ENCODE results near the gene APOL6. TPM values are rescaled to one million over a fixed set of nuclear protein-coding genes. Genes with fewer than 3 reads are reported as not detected.

The APOL6 gene
- total and polyA plus RNA-seq, 11 donors = 2.3 to 55.8 (median 6.7) TPM

- H3K9me3 ChIP-seq = no peaks in the 10 kb centered on the region
- intact Hi-C loops (cut with DNase I) = no loop called here
- ATAC-seq (peak; percentile 52 to 74 (median 68)), DNase-seq (peak in 4 of 5 donors; percentile 74 to 87 (median 80))
- peak overlapping the region; percentile 11 to 86 (median 58) for H3K4me3 ChIP-seq
- no peaks in the 10 kb centered on the region for H3K27me3 ChIP-seq
- TF ChIP-seq, protein P1, sequence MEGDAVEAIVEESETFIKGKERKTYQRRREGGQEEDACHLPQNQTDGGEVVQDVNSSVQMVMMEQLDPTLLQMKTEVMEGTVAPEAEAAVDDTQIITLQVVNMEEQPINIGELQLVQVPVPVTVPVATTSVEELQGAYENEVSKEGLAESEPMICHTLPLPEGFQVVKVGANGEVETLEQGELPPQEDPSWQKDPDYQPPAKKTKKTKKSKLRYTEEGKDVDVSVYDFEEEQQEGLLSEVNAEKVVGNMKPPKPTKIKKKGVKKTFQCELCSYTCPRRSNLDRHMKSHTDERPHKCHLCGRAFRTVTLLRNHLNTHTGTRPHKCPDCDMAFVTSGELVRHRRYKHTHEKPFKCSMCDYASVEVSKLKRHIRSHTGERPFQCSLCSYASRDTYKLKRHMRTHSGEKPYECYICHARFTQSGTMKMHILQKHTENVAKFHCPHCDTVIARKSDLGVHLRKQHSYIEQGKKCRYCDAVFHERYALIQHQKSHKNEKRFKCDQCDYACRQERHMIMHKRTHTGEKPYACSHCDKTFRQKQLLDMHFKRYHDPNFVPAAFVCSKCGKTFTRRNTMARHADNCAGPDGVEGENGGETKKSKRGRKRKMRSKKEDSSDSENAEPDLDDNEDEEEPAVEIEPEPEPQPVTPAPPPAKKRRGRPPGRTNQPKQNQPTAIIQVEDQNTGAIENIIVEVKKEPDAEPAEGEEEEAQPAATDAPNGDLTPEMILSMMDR (IDR thresholded peaks at IDR 0.05) = no peak
- peak in 1 of 2 donors; percentile 42 for TF ChIP-seq POLR2A (IDR thresholded peaks at IDR 0.05)
- peak overlapping the region; percentile 61 to 98 (median 90) for H3K27ac ChIP-seq
- peaks cover 0 to 49% (median 13%) of the 10 kb centered on the region in 12 donors for H3K4me1 ChIP-seq
- H3K36me3 ChIP-seq = peaks cover 0 to 36% (median 4%) of the 10 kb centered on the region in 9 donors
- 44 to 73% (median 61%) methylated on average over 12 of the region's 12 CpGs for WGBS, 4 donors
Measured at GRCh38 chr22:35612903-35613302, 35.3 kb upstream of the APOL6 start.

DNA sequence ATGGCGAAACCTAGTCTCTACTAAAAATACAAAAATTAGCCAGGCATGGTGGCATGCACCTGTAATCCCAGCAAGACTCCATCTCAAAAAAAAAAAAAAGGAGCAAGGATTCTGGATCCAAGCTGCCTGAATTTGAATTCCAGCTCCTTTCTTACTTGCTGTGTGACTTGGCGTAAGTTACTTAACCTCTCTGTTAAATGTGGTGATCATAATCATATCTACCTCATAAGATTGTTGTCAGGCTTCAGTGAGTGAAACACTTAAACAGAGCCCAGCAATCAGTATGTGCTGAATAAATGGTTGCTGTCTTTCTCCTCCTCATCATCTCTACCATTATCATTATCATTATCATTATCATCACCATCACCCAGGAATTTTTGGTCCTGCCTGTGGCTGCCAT is 33.8 kb upstream of the APOL6 start:
- ATAC-seq = no peak
- 56 to 79% (median 60%) methylated on average over 2 of the region's 2 CpGs for WGBS, 4 donors
- DNase-seq = no peak
- H3K36me3 ChIP-seq = peaks cover 0 to 21% (median 4%) of the 10 kb centered on the region in 9 donors
- H3K4me3 ChIP-seq = peak overlapping the region; percentile 39 to 86 (median 58)
- H3K4me1 ChIP-seq = peaks cover 0 to 39% (median 13%) of the 10 kb centered on the region in 12 donors
- TF ChIP-seq, protein P1 (IDR thresholded peaks at IDR 0.05) = no peak
- TF ChIP-seq POLR2A (IDR thresholded peaks at IDR 0.05) = peak in 1 of 2 donors; percentile 0
- no peaks in the 10 kb centered on the region for H3K9me3 ChIP-seq
- intact Hi-C loops (cut with DNase I) = no loop called here
- peak overlapping the region; percentile 61 to 98 (median 90) for H3K27ac ChIP-seq
- no peaks in the 10 kb centered on the region for H3K27me3 ChIP-seq

DNA sequence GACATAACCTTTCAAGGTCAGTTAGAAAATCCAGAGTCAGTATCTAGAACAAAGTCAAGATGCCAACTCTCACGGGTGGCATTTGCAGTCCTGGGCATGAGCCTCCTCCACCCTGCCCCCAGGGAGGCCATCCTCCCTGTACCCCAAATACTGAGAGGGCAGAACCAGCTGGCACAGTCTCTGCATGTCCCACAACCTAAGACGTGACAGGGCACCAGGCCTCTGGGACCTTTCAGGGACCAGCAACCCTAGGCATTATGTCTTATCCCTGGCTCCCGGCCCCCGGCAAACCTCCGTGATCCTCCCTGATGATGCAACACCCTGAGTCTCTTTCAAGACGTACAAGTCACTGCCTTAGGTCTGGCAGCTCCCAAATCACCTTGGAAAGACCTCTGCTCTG is 33.1 kb upstream of the APOL6 start:
- Histone ChIP-seq H3K36me3 (peaks cover 0 to 13% (median 4%) of the 10 kb centered on the region in 9 donors), H3K27me3 (no peaks in the 10 kb centered on the region), H3K4me1 (peaks cover 0 to 34% (median 12%) of the 10 kb centered on the region in 12 donors), H3K4me3 (peak overlapping the region; percentile 39 to 86 (median 58)), H3K9me3 (no peaks in the 10 kb centered on the region), H3K27ac (peak overlapping the region; percentile 61 to 98 (median 90))
- DNase-seq (peak in 1 of 5 donors; percentile 54), ATAC-seq (peak in 2 of 4 donors; percentile 1 to 3)
- WGBS, 4 donors = 32 to 66% (median 50%) methylated on average over 6 of the region's 6 CpGs
- intact Hi-C loops (cut with DNase I) = no loop called here
- TF ChIP-seq, protein P1 (IDR thresholded peaks at IDR 0.05) = no peak
- TF ChIP-seq POLR2A (IDR thresholded peaks at IDR 0.05) = no peak

- Histone ChIP-seq H3K9me3 (no peaks in the 10 kb centered on the region), H3K4me1 (peaks cover 0 to 38% (median 14%) of the 10 kb centered on the region in 12 donors), H3K27me3 (no peaks in the 10 kb centered on the region), H3K36me3 (peaks cover 0 to 4% (median 0%) of the 10 kb centered on the region in 9 donors), H3K27ac (peak overlapping the region; percentile 61 to 98 (median 90)), H3K4me3 (peak overlapping the region; percentile 39 to 86 (median 58))
- intact Hi-C loops (cut with DNase I) = loop anchor here in 2 of 10 donors (2.0 kb wide), 1 partner anchor 27 kb away; no protein-coding TSS in a partner anchor
- TF ChIP-seq, protein P1 (IDR thresholded peaks at IDR 0.05) = no peak
- no peak for TF ChIP-seq POLR2A (IDR thresholded peaks at IDR 0.05)
- DNase-seq (no peak), ATAC-seq (no peak)
- 23 to 45% (median 43%) methylated on average over 7 of the region's 7 CpGs for WGBS, 4 donors
Measured at GRCh38 chr22:35616043-35616442, 32.2 kb upstream of the APOL6 start.
